Stimulated activated naive B cell treated with anti-CD40 and anti-IgM and Interleukin-4, amounts not matched to agents 10 μg/mL and 1 μg/mL and 100 μg/mL, for 72 hours (primary cell): ENCODE measurements around the gene LTBP1.
A peak's percentile ranks its signal among the peaks of the same experiment; 100 is the strongest.
"Not testable (repeated sequence)": the region's sequence is repeated elsewhere in the genome, so short reads cannot be mapped to it uniquely, and the experiment has no call there.

Experiments used
- ATAC-seq, 2 donors: fragments of 150-1000 bp; cut with Tn5 transposase; replicated peaks; 2 replicates each; pipeline ENCODE4 v1.10.0; 2021; ENCODE audit warnings: moderate library complexity in 1 of 2
- DNase-seq: peaks from one replicate; pipeline ENCODE4 v3.0.0; 2021
- H3K27ac Mint-ChIP-seq: one replicate; pipeline ENCODE4 v1.8.0; 2022; ENCODE audit warnings: mild to moderate bottlenecking, mixed read lengths
- H3K27me3 Mint-ChIP-seq, 2 donors: one replicate each; pipeline ENCODE4 v1.8.0; 2022; ENCODE audit warnings: mixed read lengths in 2 of 2
- H3K36me3 Mint-ChIP-seq, 2 donors: one replicate each; pipeline ENCODE4 v1.8.0; 2022; ENCODE audit warnings: mixed read lengths in 2 of 2, mild to moderate bottlenecking in 1 of 2
- H3K4me1 Mint-ChIP-seq, 2 donors: one replicate each; pipeline ENCODE4 v1.8.0; 2022; ENCODE audit warnings: mixed read lengths in 2 of 2, mild to moderate bottlenecking in 1 of 2
- H3K4me3 Mint-ChIP-seq, 2 donors: one replicate each; pipeline ENCODE4 v1.8.0; 2022; ENCODE audit warnings: mild to moderate bottlenecking in 2 of 2, mixed read lengths in 2 of 2, moderate library complexity in 1 of 2
- H3K9me3 Mint-ChIP-seq, 2 donors: one replicate each; pipeline ENCODE4 v1.8.0; 2022; ENCODE audit warnings: mixed read lengths in 2 of 2, mild to moderate bottlenecking in 1 of 2

The LTBP1 gene

DNA sequence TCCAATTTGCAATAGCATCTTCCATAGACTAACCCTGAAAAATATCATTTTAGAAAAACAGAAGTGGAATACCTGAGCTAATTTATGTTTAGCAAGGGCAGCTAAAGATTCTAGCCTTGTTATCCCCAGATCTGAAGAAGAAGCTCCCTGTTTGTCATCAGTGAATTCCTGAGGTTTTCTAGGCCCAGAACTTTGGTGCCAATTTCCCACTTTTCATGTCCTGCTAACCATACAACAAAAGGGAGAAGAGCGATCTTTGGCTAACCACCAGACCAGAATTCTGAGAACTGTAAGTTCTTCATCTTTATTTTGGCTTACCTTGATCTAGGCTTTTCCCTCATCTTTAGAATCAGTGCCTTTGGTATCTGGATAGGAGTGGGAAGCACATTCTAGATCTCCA is 478.4 kb downstream of the LTBP1 start:
- Mint-ChIP-seq H3K4me3 (no peak overlapping the region), H3K4me1 (no peaks in the 10 kb centered on the region)
- no peak for ATAC-seq

DNA sequence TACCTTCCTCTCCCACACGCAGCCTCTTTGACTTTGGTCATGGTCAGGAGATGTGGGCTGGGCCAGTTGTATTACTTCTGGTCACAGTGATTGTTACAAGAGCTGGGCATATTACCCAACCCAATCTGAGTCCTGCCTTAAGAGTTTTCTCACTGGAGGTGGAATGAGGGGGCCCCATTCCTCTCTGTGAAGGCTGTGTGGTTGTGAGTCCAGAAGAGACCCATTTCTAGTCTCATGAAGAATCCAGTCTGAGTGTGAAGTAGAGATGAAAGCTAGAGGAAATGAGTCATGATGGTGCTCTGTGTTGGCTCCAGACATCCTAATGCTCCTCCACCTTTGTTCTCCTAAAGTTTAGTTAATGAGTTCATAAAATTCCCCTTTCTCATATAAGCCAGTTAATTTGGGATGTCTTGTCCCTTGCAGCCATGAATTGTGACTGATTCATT is 478.9 kb downstream of the LTBP1 start:
- Mint-ChIP-seq H3K9me3 (peaks cover 0 to 1% of the 10 kb centered on the region in 2 donors), H3K4me1 (no peaks in the 10 kb centered on the region), H3K27ac (no peak overlapping the region), H3K27me3 (no peaks in the 10 kb centered on the region), H3K4me3 (no peak overlapping the region), H3K36me3 (no peaks in the 10 kb centered on the region)
- DNase-seq (no peak), ATAC-seq (no peak)

More for the DNA sequence above, 478.4 kb downstream of the LTBP1 start:
- Mint-ChIP-seq H3K27ac (no peak overlapping the region), H3K36me3 (no peaks in the 10 kb centered on the region), H3K27me3 (no peaks in the 10 kb centered on the region), H3K9me3 (peaks cover 0 to 1% of the 10 kb centered on the region in 2 donors)
- DNase-seq = no peak

DNA sequence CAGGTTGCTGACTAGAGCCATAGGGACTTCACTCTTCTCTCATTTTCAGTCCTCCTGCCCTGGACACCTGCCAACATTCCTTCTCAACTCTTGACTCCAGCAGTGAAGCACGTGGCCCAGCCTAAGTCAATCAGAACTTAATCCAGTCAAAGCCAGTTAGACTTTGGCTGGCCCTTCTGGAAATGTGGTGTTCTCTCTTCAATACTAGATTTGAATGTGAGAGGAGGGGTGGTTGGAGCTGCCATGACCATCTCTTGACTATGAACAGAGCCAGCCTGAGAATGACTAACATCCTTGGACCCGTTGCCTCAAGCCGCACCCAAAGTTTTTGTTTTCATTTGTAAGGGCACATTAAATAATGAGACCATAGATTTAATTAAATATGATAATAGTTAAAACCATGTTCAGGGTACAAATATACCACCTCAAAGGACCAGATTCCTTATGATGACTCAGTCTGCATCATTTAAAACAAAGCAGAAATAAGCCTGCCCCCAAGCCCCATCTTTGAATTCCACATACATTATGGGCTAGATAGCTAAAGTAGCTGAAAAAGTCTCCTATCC is 480.0 kb downstream of the LTBP1 start:
- Mint-ChIP-seq H3K36me3 (no peaks in the 10 kb centered on the region), H3K4me3 (no peak overlapping the region), H3K4me1 (no peaks in the 10 kb centered on the region), H3K27ac (no peak overlapping the region), H3K9me3 (peaks cover 0 to 1% of the 10 kb centered on the region in 2 donors), H3K27me3 (peaks cover 0 to 5% of the 10 kb centered on the region in 2 donors)
- ATAC-seq (no peak), DNase-seq (no peak)

DNA sequence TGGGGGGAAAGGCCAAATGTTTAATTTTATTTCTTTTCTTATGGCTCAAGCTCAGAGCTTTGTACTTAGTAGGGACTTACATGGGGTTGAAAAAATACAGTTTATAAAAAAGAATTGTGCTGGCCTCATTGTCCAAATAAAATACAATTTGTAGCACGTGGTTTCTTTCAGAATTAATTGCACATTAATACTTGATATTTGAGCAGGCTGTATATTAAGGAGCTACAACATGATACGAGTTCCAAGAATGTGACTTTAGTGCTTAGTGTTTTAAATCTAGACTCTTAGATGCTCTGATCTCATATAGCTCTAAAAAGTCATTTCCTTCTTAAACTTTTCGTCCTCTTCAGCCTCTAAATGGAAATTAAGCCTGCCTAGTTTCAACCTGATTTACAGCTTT is 483.3 kb downstream of the LTBP1 start:
- Mint-ChIP-seq H3K4me3 (no peak overlapping the region), H3K9me3 (peaks cover 0 to 1% of the 10 kb centered on the region in 2 donors), H3K36me3 (no peaks in the 10 kb centered on the region), H3K27ac (no peak overlapping the region), H3K27me3 (peaks cover 5 to 6% of the 10 kb centered on the region in 2 donors), H3K4me1 (no peaks in the 10 kb centered on the region)
- ATAC-seq (no peak), DNase-seq (no peak)

DNA sequence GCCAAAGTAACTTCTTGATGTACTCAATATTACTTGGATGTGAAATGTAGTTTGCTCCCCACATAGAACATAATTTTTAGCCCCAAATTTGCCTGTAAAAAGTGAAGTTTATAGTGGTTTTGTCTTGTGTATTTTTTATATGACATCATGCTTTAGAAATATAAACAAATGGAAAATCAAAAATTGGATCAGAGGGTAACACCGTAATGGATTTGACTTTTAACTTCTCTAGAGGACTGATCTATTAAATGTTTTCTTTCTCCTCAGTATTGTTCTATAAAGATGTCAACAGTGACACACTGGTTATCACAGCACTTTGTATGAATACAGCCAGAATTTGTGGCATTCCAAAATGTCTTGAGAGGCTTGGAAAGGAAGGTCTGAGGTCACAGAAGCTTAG is 484.1 kb downstream of the LTBP1 start:
- H3K36me3 Mint-ChIP-seq = no peaks in the 10 kb centered on the region
- no peak overlapping the region for H3K27ac Mint-ChIP-seq
- no peaks in the 10 kb centered on the region for H3K4me1 Mint-ChIP-seq
- H3K27me3 Mint-ChIP-seq = peaks cover 5 to 6% of the 10 kb centered on the region in 2 donors
- DNase-seq (no peak), ATAC-seq (no peak)
- no peak overlapping the region for H3K4me3 Mint-ChIP-seq
- peaks cover 0 to 1% of the 10 kb centered on the region in 2 donors for H3K9me3 Mint-ChIP-seq

DNA sequence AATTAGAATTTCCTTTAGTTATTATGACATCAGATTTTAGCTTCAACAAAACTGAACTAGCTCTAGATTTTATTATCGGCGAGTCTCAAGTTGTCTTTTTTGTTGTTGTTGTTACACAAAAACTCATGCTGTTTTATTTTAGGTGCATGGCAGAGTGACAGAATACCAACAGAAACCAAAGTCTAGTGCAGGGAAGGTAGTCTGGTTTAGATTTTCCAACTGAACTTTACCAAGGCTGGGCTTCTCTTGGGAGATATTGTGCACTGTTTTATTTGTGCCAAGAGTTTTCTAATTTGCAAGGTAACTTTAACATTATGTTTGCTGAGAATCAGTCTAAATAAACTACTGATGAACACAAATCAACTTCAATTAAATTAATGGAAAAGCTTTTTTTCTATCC is 486.1 kb downstream of the LTBP1 start:
- Mint-ChIP-seq H3K4me1 (no peaks in the 10 kb centered on the region), H3K27ac (no peak overlapping the region), H3K36me3 (no peaks in the 10 kb centered on the region), H3K27me3 (peaks cover 5 to 12% of the 10 kb centered on the region in 2 donors), H3K9me3 (peaks cover 0 to 1% of the 10 kb centered on the region in 2 donors), H3K4me3 (no peak overlapping the region)
- ATAC-seq = no peak
- DNase-seq = no peak

DNA sequence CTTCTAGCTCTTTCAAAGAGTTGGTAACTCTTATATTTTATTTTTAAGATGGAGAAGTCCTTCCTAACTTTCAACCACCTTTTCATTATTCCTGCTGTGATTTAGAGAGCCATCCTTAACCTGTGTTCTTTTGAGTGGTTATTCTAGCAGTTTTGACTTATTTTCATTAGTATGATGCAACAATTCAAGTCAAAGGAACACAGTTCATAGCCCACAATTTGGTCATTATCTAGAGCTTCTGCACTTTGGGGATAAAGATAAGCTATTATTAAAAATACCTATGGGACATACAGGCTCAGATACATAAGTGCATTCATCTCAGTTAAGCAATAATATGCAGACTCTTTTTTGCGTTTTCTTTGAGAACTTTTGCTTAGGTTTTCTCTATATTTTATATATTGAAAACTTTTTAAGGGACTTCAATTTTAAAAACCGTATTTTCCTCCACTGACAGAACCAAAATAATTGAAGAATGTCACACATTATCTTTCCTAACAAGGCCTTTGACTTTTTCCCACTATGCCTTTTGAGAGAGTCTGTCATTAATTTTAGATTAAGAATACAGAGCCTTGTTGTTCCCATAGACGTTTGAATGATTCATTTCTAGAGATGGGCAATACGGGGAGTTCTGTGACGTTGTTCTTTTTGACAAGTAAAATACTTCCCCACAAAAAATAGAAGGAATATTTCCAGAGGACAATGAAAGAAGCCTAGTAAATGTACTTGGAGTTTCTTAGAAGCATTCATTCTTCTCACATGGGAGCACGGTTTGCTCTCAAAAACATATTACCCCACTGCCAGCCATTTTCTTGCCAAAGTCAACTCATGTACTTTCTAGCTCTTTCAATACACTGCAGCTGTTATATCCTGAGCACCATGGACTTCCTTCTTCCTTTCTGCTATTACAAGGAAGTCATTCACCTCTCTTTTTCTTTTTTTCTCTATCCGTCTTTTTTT is 486.8 kb downstream of the LTBP1 start:
- Mint-ChIP-seq H3K27ac (no peak overlapping the region), H3K36me3 (no peaks in the 10 kb centered on the region), H3K27me3 (peaks cover 5 to 12% of the 10 kb centered on the region in 2 donors), H3K4me1 (no peaks in the 10 kb centered on the region), H3K9me3 (no peaks in the 10 kb centered on the region), H3K4me3 (no peak overlapping the region)
- no peak for ATAC-seq
- no peak for DNase-seq

DNA sequence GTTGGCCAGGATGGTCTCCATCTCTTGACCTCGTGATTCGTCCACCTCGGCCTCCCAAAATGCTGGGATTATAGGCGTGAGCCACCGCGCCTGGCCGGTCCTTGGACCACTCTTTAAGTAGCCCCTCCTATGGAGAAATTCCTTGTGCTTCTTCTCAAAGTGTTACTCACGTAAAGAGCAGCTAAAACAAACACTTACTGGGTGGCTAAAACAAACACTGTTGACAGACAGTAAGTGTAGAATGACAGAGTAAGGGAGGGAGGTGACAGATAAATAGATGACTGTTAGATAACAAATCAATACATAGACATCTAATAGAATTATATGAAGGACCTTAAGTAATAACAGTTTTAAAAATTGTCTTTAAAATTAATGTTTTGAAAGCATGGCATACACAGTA is 488.8 kb downstream of the LTBP1 start:
- Mint-ChIP-seq H3K27ac (no peak overlapping the region), H3K27me3 (peaks cover 5 to 12% of the 10 kb centered on the region in 2 donors), H3K4me1 (no peaks in the 10 kb centered on the region), H3K36me3 (no peaks in the 10 kb centered on the region), H3K4me3 (no peak overlapping the region), H3K9me3 (no peaks in the 10 kb centered on the region)
- ATAC-seq (no peak), DNase-seq (no peak)

DNA sequence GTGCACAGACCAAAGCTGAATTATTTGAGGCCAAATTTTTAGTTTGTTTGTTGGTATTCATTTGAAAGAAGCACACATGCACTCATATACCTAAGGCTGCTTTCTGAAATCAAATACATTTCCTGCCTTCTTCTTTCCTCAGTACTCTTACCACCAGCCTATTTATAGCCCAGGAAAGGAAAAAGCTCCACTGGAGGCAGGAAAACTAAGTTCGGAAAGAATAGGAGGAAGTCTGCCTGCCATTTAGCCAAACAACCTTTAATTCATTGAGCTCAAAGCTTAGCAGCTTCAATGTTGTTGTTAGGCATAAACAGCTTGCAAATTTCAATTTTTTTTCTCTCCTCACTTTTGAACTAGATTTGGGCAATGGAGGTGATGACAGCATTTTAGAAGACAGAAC is 489.3 kb downstream of the LTBP1 start:
- no peaks in the 10 kb centered on the region for H3K36me3 Mint-ChIP-seq
- no peak overlapping the region for H3K27ac Mint-ChIP-seq
- no peak for DNase-seq
- no peak overlapping the region for H3K4me3 Mint-ChIP-seq
- H3K27me3 Mint-ChIP-seq = peaks cover 5 to 12% of the 10 kb centered on the region in 2 donors
- H3K9me3 Mint-ChIP-seq = no peaks in the 10 kb centered on the region
- no peak for ATAC-seq
- no peaks in the 10 kb centered on the region for H3K4me1 Mint-ChIP-seq

DNA sequence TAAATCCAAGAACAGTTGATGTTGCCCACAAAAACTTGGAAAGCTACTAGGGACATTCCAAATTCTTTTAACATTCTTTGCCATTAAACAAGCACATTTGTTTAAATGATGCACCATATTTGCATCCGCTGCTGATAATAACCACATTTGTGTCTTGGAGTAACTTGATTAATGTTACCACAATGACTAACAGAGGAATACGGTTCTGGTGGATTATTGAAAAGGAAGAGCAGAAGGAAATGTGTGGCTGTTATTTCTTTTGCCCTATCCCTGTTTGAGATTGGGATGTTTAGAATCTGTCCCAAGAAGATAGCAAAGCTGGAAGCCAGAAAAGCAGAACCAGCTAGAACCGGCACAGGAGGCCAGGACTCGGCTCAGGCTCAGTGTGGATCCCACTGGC is 490.5 kb downstream of the LTBP1 start:
- ATAC-seq (no peak), DNase-seq (no peak)
- Mint-ChIP-seq H3K4me3 (no peak overlapping the region), H3K4me1 (no peaks in the 10 kb centered on the region), H3K36me3 (no peaks in the 10 kb centered on the region), H3K27ac (no peak overlapping the region), H3K27me3 (peaks cover 0 to 12% of the 10 kb centered on the region in 2 donors), H3K9me3 (no peaks in the 10 kb centered on the region)

DNA sequence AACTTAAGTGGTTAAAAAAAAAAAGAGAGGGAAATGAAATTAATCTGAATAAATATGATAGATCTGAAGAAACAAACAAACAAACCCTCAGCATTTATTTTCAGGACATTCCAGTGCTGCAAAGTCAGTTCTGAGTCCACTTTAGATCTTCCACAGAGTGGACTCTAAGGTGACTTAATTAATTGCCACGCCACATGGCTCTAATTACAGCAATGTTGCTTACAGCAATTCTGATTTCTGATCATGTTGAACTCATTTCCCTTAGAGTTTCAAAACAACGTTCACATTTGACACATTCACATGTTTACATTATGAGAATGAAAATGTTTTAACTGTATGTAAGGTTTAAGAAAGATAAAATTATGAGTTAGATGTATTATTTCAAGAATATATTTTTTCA is 491.1 kb downstream of the LTBP1 start:
- Mint-ChIP-seq H3K4me1 (no peaks in the 10 kb centered on the region), H3K4me3 (no peak overlapping the region), H3K27ac (no peak overlapping the region), H3K36me3 (no peaks in the 10 kb centered on the region), H3K27me3 (peaks cover 0 to 12% of the 10 kb centered on the region in 2 donors), H3K9me3 (no peaks in the 10 kb centered on the region)
- DNase-seq = no peak
- ATAC-seq = no peak

DNA sequence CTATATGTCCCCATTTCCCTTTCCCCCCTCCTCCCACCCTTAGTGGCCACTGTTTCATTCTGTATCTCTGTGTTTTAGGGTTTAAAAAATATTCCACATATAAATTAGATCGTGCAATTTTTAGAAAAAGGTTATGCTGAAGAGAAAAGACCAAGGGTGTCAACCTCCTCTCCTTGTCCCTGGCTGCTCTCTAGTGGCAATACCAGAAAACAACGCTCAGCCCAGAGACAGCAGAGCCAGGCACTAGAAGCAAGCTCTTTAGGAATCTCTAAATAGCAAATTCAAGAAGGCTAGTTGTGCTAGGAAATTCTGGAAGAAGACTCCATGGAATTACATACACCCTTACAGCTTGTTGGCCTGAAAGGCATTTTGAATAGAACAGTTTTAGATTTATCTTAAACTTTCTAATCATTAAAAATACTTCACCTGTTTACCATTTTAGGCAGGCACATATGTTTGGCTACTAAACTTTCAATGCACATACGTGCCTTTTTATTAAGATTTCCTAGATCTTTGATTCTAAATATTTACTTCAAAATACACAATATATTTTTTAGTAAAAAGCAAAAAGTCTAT is 494.6 kb downstream of the LTBP1 start:
- H3K36me3 Mint-ChIP-seq = no peaks in the 10 kb centered on the region
- DNase-seq = peak; percentile 4

DNA sequence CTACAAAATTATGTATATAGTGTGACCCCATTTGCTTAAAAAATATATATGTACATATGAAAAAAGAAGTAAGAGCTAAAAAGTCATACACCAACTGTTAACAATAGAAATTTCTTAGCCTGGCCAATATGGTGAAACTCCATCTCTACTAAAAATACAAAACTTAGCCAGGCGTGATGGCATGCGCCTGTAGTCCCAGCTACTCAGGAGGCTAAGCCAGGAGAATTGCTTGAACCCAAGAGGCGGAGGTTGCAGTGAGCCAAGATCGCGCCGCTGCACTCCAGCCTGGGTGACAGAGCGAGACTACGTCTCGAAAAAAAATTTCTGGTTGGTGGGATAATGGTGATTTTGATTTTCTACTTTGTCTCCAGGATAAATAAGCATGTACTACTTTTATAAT is 495.3 kb downstream of the LTBP1 start:
- not testable (repeated sequence) for H3K27ac Mint-ChIP-seq, H3K4me3 Mint-ChIP-seq, DNase-seq, ATAC-seq, H3K27me3 Mint-ChIP-seq, H3K36me3 Mint-ChIP-seq, H3K9me3 Mint-ChIP-seq, H3K4me1 Mint-ChIP-seq

More for the DNA sequence above, 494.6 kb downstream of the LTBP1 start:
- no peak overlapping the region for H3K27ac Mint-ChIP-seq
- ATAC-seq = peak; percentile 73 to 76
- H3K27me3 Mint-ChIP-seq = peaks cover 0 to 6% of the 10 kb centered on the region in 2 donors
- peaks cover 0 to 3% of the 10 kb centered on the region in 2 donors for H3K4me1 Mint-ChIP-seq
- no peak overlapping the region for H3K4me3 Mint-ChIP-seq
- no peaks in the 10 kb centered on the region for H3K9me3 Mint-ChIP-seq

DNA sequence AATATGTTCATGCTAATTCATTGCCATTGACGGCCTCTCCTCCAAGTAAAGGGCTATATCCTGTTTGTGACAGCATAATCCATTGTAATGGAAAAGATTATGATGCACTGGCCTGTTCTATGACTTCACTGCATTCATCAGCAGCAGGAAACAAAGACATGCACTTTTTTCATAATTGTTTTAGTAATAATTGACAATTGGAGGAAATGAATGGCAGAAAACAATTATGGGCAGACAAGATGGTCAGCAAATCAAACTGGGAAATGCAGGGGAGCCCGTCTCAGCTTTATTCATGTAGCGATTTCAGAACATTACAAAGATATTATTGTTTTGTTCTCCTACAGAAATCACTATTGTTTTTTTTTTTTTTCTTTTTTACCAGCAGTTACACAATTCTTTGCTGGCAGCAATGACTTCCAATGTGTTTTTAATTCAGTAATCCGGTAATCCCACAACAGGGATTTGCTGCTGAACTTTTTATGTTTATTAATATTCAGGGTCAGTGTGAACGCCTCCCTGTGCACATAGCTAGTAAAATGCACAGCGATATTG is 495.9 kb downstream of the LTBP1 start:
- DNase-seq (no peak), ATAC-seq (no peak)
- H3K4me3 Mint-ChIP-seq = no peak overlapping the region
- peaks cover 0 to 3% of the 10 kb centered on the region in 2 donors for H3K4me1 Mint-ChIP-seq
- peaks cover 0 to under 1% of the 10 kb centered on the region in 2 donors for H3K27me3 Mint-ChIP-seq
- no peak overlapping the region for H3K27ac Mint-ChIP-seq
- no peaks in the 10 kb centered on the region for H3K36me3 Mint-ChIP-seq
- no peaks in the 10 kb centered on the region for H3K9me3 Mint-ChIP-seq
